PFSK-1 (cell line): ENCODE measurements around the gene EEF1AKMT3.

Source experiments
- FOXP2 ChIP-seq: optimal IDR thresholded peaks from 2 replicates; pipeline ENCODE3; 2011; ENCODE audit warnings: borderline replicate concordance, control low read depth, inconsistent platforms; ENCODE audit not compliant: insufficient read depth; ENCODE audit errors: extremely low read length, extremely low read depth
- POLR2AphosphoS5 ChIP-seq: IDR thresholded peaks from 2 replicates; pipeline ENCODE4 v1.6.1; 2012; ENCODE audit warnings: low read depth, mild to moderate bottlenecking, control low read depth, low read length, moderate library complexity
- SIN3A ChIP-seq: IDR thresholded peaks from 2 replicates; pipeline ENCODE4 v1.6.1; 2012; ENCODE audit warnings: mild to moderate bottlenecking, low read length, moderate library complexity, borderline replicate concordance; ENCODE audit not compliant: insufficient read depth
- TAF1 ChIP-seq: IDR thresholded peaks from 2 replicates; pipeline ENCODE4 v1.6.1; 2012; ENCODE audit warnings: low read length, control low read depth, borderline replicate concordance; ENCODE audit not compliant: insufficient read depth
- TF ChIP-seq, protein P1 (sequence below), 2 experiments: IDR thresholded peaks; 2 replicates each; pipeline versions ENCODE4 v1.6.1 to v1.8.0; 2011 to 2012; ENCODE audit warnings: low read depth in 2 of 2, low read length in 2 of 2, control low read depth in 1 of 2, inconsistent platforms in 1 of 2, mild to moderate bottlenecking in 1 of 2, moderate library complexity in 1 of 2; ENCODE audit not compliant: insufficient read depth in 1 of 2

The EEF1AKMT3 gene

DNA sequence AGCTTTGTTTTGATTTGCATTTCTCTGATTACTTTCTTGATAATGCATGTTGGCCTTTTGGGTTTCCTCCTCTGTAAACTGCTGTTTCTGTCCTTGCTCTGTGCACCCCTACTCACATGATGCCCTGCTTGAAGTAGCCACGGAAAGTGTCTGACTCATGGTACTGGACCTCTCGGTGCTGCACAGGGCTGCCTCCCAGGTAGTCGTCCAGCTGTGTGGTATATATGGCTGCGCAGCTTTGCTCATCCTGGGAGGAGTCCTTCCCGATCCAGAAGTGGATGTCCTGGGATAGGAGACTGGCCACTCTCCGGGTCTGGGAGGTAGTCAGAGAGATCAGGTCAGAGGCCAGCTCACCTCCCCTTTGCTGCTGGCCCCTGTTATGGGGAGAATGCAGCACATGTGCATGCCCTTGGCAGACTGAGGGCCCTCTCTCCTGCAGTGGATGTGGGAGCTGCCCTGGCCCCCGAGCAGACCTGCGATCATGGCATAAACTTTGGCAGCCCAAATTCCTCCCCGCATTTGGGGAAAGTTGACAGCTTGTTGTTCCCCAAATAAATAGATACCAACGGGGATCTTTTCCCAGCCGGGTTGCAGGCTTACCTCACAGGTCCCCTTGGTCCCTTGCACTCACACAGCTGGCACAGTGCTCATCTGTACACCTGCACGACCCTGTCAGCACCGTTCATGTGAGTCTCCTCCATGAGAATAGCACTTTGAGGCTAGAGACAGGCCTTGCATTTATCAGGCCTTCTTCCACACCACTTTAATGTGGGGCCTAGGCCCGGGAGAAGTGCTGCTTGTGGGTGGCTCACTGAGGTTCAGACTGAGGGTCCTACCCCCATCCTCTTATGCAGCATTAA lies 40.9 kb downstream of the EEF1AKMT3 start:
- TF ChIP-seq SIN3A (no peak), TAF1 (no peak), POLR2AphosphoS5 (no peak), FOXP2 (no peak)
- TF ChIP-seq, protein P1, sequence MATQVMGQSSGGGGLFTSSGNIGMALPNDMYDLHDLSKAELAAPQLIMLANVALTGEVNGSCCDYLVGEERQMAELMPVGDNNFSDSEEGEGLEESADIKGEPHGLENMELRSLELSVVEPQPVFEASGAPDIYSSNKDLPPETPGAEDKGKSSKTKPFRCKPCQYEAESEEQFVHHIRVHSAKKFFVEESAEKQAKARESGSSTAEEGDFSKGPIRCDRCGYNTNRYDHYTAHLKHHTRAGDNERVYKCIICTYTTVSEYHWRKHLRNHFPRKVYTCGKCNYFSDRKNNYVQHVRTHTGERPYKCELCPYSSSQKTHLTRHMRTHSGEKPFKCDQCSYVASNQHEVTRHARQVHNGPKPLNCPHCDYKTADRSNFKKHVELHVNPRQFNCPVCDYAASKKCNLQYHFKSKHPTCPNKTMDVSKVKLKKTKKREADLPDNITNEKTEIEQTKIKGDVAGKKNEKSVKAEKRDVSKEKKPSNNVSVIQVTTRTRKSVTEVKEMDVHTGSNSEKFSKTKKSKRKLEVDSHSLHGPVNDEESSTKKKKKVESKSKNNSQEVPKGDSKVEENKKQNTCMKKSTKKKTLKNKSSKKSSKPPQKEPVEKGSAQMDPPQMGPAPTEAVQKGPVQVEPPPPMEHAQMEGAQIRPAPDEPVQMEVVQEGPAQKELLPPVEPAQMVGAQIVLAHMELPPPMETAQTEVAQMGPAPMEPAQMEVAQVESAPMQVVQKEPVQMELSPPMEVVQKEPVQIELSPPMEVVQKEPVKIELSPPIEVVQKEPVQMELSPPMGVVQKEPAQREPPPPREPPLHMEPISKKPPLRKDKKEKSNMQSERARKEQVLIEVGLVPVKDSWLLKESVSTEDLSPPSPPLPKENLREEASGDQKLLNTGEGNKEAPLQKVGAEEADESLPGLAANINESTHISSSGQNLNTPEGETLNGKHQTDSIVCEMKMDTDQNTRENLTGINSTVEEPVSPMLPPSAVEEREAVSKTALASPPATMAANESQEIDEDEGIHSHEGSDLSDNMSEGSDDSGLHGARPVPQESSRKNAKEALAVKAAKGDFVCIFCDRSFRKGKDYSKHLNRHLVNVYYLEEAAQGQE (IDR thresholded peaks at IDR 0.05; ENCODE audit: insufficient read depth in 1 of 2, low read depth in 2 of 2, low read length in 2 of 2): no peak

DNA sequence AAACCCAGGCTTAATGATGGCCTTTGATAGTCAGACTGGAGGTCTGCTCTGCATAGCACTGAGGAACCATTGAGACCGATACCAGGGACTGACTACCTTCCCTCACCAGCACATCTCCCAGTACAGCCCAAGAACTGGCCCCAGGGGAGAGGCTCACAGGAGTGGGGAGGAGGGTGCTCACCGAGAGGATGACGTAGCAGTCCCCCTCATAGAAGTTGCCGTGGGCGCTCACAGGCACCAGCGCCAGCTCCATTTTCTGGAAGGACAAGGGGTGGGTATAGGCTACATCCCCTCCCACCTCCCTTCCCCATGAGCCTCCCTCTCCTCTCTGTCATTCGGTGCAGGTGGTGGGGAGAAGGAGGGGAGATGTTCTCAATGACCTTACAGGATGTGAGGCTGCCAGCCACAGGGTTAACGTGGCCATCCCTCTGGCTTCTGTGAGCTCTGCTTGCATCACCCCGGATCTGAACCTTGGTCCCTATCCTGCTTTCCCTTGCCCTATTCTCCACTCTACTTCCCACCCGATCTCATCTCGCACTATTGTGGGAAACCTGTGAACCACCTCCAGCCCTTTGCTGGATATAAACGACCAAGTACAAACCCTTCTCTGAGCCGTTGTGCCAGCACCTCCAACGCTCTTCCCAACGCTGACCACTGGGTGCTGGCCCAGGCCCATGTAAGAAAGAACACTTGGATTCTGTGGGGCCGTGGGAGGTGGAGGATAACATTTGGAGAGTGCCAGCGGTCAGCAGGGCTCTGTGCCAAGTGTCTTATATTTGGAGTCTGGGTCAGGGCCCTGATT lies 41.8 kb downstream of the EEF1AKMT3 start:
- no peak for TF ChIP-seq FOXP2
- TF ChIP-seq SIN3A: no peak
- no peak for TF ChIP-seq POLR2AphosphoS5
- no peak for TF ChIP-seq TAF1
- TF ChIP-seq, protein P1 (IDR thresholded peaks at IDR 0.05; ENCODE audit: insufficient read depth in 1 of 2, low read depth in 2 of 2, low read length in 2 of 2): no peak

DNA sequence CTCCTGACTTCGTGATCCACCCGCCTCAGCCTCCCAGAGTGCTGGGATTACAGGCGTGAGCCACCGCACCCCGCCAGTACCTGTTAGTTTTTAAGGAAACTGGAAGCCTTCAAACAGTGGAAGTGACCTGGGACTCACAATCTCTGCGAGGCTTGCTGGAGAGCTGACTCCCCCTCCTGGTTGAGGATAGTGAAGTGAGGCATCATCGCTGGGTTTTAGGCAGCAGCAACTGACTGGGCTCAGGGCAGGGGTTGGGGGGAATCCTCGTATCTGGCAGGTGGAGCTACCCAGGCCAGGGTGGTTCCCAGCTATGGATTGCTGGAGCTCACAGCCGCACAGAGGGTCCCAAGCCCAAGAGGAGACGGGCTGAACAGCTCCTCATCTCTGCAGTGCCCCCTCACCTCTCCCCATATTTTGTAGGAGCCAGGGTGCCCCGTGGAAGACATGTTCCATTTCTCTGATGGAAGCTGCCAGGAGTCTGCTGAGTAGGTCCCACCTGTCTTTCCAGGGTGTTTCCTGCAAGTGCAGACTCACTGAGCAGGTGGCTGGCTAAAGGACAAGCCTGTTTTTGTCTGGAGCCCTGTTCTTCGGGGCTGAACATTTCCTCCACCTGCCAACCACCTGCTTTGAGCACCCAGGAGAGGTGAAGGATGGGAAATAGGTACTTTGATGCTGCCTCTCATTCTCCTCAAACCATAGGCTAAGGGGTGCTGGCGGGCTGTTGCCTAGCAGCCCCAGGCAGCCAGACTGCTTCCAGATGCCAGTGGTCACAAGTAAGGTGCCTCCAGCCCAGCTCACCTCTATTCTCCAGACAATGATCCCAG lies 43.0 kb downstream of the EEF1AKMT3 start:
- TF ChIP-seq POLR2AphosphoS5 (no peak), FOXP2 (no peak), TAF1 (no peak), SIN3A (no peak)
- TF ChIP-seq, protein P1 (IDR thresholded peaks at IDR 0.05; ENCODE audit: insufficient read depth in 1 of 2, low read depth in 2 of 2, low read length in 2 of 2): no peak

DNA sequence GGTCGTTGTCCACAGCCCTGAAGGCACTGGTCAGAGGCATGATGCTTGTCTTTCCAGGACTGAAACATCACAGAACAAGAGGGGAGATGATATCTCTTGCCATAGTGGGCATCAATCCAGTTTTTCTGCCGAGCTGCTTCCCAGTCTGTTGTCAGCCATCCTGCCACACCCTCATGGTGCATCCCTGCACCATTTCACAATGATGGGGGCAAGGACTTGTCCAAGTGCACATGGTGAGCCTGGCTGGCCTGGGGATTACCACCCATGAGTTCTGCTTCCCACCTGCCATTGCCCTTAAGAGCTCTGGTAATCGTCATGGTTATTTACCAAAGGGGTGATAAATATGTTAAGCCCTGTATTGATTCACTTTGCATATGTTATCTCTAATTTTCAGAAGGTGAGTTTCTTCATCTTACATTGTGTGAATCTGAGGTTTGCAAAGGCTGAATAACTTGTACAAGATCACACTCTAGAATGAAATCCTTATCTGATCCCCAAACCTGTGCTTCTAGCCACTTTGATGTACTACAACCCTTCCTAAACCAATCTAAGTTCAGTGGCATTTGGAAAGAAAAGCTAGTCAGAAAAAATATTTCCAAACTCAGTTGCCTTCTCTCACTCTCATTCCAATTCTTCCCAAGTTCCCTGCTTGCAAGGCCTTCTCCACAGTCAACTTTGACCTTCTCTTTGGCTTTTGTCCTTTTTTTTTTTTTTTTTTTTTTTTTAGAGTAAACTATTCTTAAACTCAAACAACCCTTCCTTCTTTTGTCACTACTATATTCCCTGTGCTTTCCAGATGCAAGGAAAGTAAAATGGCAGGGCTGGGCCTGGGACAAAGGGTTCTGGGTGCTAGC lies 43.8 kb downstream of the EEF1AKMT3 start:
- TF ChIP-seq SIN3A (no peak), TAF1 (no peak)

DNA sequence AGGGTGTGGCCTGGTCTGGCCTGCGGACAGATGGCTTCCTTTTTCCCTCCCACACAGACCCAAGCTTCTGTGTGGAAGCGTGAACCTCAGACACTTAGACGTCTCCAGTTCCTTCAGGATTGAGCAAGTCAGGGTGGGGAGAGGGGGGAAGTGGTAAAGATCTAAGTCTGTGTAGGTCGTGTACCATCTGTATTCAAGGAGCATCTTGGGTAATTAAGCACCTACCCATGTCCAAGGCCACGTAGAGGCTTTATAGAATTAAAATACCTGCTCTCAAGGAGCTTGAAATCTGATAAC lies 44.4 kb downstream of the EEF1AKMT3 start:
- TF ChIP-seq, protein P1 (IDR thresholded peaks at IDR 0.05; ENCODE audit: insufficient read depth in 1 of 2, low read depth in 2 of 2, low read length in 2 of 2): no peak
- no peak for TF ChIP-seq POLR2AphosphoS5
- TF ChIP-seq TAF1: no peak
- TF ChIP-seq FOXP2: no peak
- TF ChIP-seq SIN3A: no peak
